Thyroid gland (tissue), 4 donors: Measurements from ENCODE around the gene HSP90AA1.

Source experiments
- CTCF ChIP-seq, 6 experiments: fragments of 200-600 bp in 3 of 6; fragments of 450-650 bp in 3 of 6; sonication (generic) in 3 of 6; IDR thresholded peaks; one replicate each; pipeline ENCODE4 v1.5.1; 2016 to 2019; ENCODE audit warnings: antibody characterized with exemption in 6 of 6, mild to moderate bottlenecking in 2 of 6, inconsistent platforms in 1 of 6, moderate library complexity in 1 of 6
- POLR2A ChIP-seq, 2 donors: fragments of 450-650 bp; IDR thresholded peaks; one replicate each; pipeline ENCODE4 v1.6.1; 2017; ENCODE audit warnings: antibody characterized with exemption in 2 of 2, mild to moderate bottlenecking in 2 of 2, moderate library complexity in 1 of 2

- TF ChIP-seq CTCF (IDR thresholded peaks at IDR 0.05) (peak; percentile 48 to 91 (median 78)), POLR2A (IDR thresholded peaks at IDR 0.05) (no peak)
Measured at GRCh38 chr14:102096569-102097188, 9.8 kb upstream of the HSP90AA1 start.
